Esophagus muscularis mucosa (tissue), 4 donors: ENCODE data around the gene ADK. TPM values are rescaled to one million over a fixed set of nuclear protein-coding genes. Genes with fewer than 3 reads are reported as not detected.

Experiments used
- DNase-seq: peaks from one replicate; pipeline ENCODE4 v3.0.0-alpha.2; 2017; ENCODE audit errors: extremely low spot score
- H3K27ac ChIP-seq, 4 donors: fragments of 200-600 bp; sonication (generic); replicated peaks in 1 of 4; 1 replicate in 3 of 4; 2 replicates in 1 of 4; pipeline ENCODE4 v1.5.1; 2016 to 2019; ENCODE audit warnings: mild to moderate bottlenecking in 1 of 4
- H3K27me3 ChIP-seq, 4 donors: fragments of 200-600 bp; sonication (generic); one replicate each; pipeline versions ENCODE4 v1.5.1 to v1.6.0; 2016 to 2019
- H3K36me3 ChIP-seq, 4 donors: fragments of 200-600 bp; sonication (generic); one replicate each; pipeline ENCODE4 v1.5.1; 2016 to 2019
- H3K4me1 ChIP-seq, 4 donors: fragments of 200-600 bp; sonication (generic); one replicate each; pipeline ENCODE4 v1.5.1; 2016 to 2019
- H3K4me3 ChIP-seq, 4 donors: fragments of 200-600 bp; sonication (generic); 1 replicate in 2 of 4; 2 replicates in 2 of 4; pipeline ENCODE4 v1.5.1; 2016 to 2019; ENCODE audit warnings: mild to moderate bottlenecking in 4 of 4, moderate library complexity in 1 of 4
- H3K9me3 ChIP-seq, 4 donors: fragments of 200-600 bp; sonication (generic); 1 replicate in 3 of 4; 2 replicates in 1 of 4; pipeline ENCODE4 v1.5.1; 2016 to 2019
- CTCF ChIP-seq, 3 experiments: fragments of 200-600 bp in 2 of 3; fragments of 450-650 bp in 1 of 3; sonication (generic) in 2 of 3; IDR thresholded peaks; one replicate each; pipeline ENCODE4 v1.5.1; 2017 to 2019; ENCODE audit warnings: antibody characterized with exemption in 3 of 3, mild to moderate bottlenecking in 2 of 3, moderate library complexity in 1 of 3
- EP300 ChIP-seq: sonication (generic); formaldehyde crosslinking; IDR thresholded peaks from one replicate; pipeline ENCODE4 v1.6.1; 2017; ENCODE audit warnings: antibody characterized with exemption
- POLR2A ChIP-seq: fragments of 450-650 bp; IDR thresholded peaks from one replicate; pipeline ENCODE4 v1.6.1; 2017; ENCODE audit warnings: antibody characterized with exemption, moderate library complexity, mild to moderate bottlenecking, low read depth
- POLR2AphosphoS5 ChIP-seq, 2 donors: sonication (generic); formaldehyde crosslinking; IDR thresholded peaks; one replicate each; pipeline ENCODE4 v1.6.1; 2017; ENCODE audit warnings: antibody characterized with exemption in 2 of 2
- WGBS: methylation state at CpG from one replicate; pipeline ENCODE4 v1.1.5; 2018; 5-methylcytosine and 5-hydroxymethylcytosine counted together
- intact Hi-C: fragments of 100-400 bp; cut with DNase I; formaldehyde crosslinking; loops from one replicate; pipeline ENCODE4 v1.15.1; 2023
- total RNA-seq, 4 donors: library from RNA; depleted of rRNA; stranded (reverse); fragments of >200 nt; gene quantifications; one replicate each; pipeline versions ENCODE4 v1.1.0 to v1.2.1, GENCODE V29; 2016

ADK gene
- total RNA-seq, 4 donors from 2014 or later: 20.2 to 23.3 (median 21.2) TPM

GRCh38 chr10:74483356-74483755, 332.3 kb downstream of the ADK start:
- no peak overlapping the region for H3K4me3 ChIP-seq
- H3K4me1 ChIP-seq: peaks cover 0 to 9% (median 6%) of the 10 kb centered on the region in 4 donors
- H3K27me3 ChIP-seq: no peaks in the 10 kb centered on the region
- H3K36me3 ChIP-seq: no peaks in the 10 kb centered on the region
- intact Hi-C loops: no loop called here
- no peak for DNase-seq
- TF ChIP-seq EP300: no peak
- TF ChIP-seq POLR2A: no peak
- TF ChIP-seq CTCF (IDR thresholded peaks at IDR 0.05): no peak
- TF ChIP-seq POLR2AphosphoS5 (IDR thresholded peaks at IDR 0.05): no peak
- H3K9me3 ChIP-seq: no peaks in the 10 kb centered on the region
- no peak overlapping the region for H3K27ac ChIP-seq
- 96% methylated on average over 3 of the region's 3 CpGs for WGBS

GRCh38 chr10:74485283-74485682, 334.3 kb downstream of the ADK start:
- intact Hi-C loops: no loop called here
- WGBS: 100% methylated on average over 2 of the region's 2 CpGs
- no peak for TF ChIP-seq POLR2A
- no peak for TF ChIP-seq POLR2AphosphoS5 (IDR thresholded peaks at IDR 0.05)
- no peak for TF ChIP-seq EP300
- TF ChIP-seq CTCF (IDR thresholded peaks at IDR 0.05): no peak

GRCh38 chr10:74486659-74487058, 335.6 kb downstream of the ADK start:
- H3K27me3 ChIP-seq: no peaks in the 10 kb centered on the region
- no peak overlapping the region for H3K27ac ChIP-seq
- no peaks in the 10 kb centered on the region for H3K9me3 ChIP-seq
- no peak overlapping the region for H3K4me3 ChIP-seq
- no peak for DNase-seq
- H3K4me1 ChIP-seq: peaks cover 0 to 9% (median 6%) of the 10 kb centered on the region in 4 donors
- no peaks in the 10 kb centered on the region for H3K36me3 ChIP-seq
- no peak for TF ChIP-seq POLR2A
- no peak for TF ChIP-seq CTCF (IDR thresholded peaks at IDR 0.05)
- no peak for TF ChIP-seq POLR2AphosphoS5 (IDR thresholded peaks at IDR 0.05)
- TF ChIP-seq EP300: no peak
- intact Hi-C loops: no loop called here
- 91% methylated on average over 1 of the region's 1 CpG for WGBS

More at GRCh38 chr10:74485283-74485682, 334.3 kb downstream of the ADK start:
- H3K4me3 ChIP-seq: no peak overlapping the region
- H3K36me3 ChIP-seq: no peaks in the 10 kb centered on the region
- no peak for DNase-seq
- H3K4me1 ChIP-seq: peaks cover 0 to 9% (median 6%) of the 10 kb centered on the region in 4 donors
- no peak overlapping the region for H3K27ac ChIP-seq
- H3K27me3 ChIP-seq: no peaks in the 10 kb centered on the region
- H3K9me3 ChIP-seq: no peaks in the 10 kb centered on the region

GRCh38 chr10:74488907-74489306, 337.9 kb downstream of the ADK start:
- no peaks in the 10 kb centered on the region for H3K27me3 ChIP-seq
- intact Hi-C loops: no loop called here
- no peaks in the 10 kb centered on the region for H3K36me3 ChIP-seq
- TF ChIP-seq POLR2A (no peak), POLR2AphosphoS5 (IDR thresholded peaks at IDR 0.05) (no peak), EP300 (no peak), CTCF (IDR thresholded peaks at IDR 0.05) (no peak)
- no peak overlapping the region for H3K4me3 ChIP-seq
- H3K27ac ChIP-seq: no peak overlapping the region
- no peaks in the 10 kb centered on the region for H3K9me3 ChIP-seq
- H3K4me1 ChIP-seq: peaks cover 0 to 9% (median 6%) of the 10 kb centered on the region in 4 donors
- DNase-seq: no peak

GRCh38 chr10:74490551-74490950, 339.5 kb downstream of the ADK start:
- no peak for DNase-seq
- H3K27ac ChIP-seq: no peak overlapping the region
- H3K27me3 ChIP-seq: no peaks in the 10 kb centered on the region
- no peaks in the 10 kb centered on the region for H3K9me3 ChIP-seq
- peaks cover 0 to 9% (median 6%) of the 10 kb centered on the region in 4 donors for H3K4me1 ChIP-seq
- no peaks in the 10 kb centered on the region for H3K36me3 ChIP-seq
- H3K4me3 ChIP-seq: no peak overlapping the region
- WGBS: 92% methylated on average over 4 of the region's 4 CpGs
- TF ChIP-seq POLR2AphosphoS5 (IDR thresholded peaks at IDR 0.05): no peak
- no peak for TF ChIP-seq POLR2A
- no peak for TF ChIP-seq CTCF (IDR thresholded peaks at IDR 0.05)
- no peak for TF ChIP-seq EP300
- intact Hi-C loops: no loop called here
